ENCODE data around the gene SKAP2. TPM values are rescaled to one million over a fixed set of nuclear protein-coding genes. Genes with fewer than 3 reads are reported as not detected.

Gene SKAP2
- total and polyA plus RNA-seq, 8 donors, result 2.9 to 16.3 (median 4.6) TPM

DNA sequence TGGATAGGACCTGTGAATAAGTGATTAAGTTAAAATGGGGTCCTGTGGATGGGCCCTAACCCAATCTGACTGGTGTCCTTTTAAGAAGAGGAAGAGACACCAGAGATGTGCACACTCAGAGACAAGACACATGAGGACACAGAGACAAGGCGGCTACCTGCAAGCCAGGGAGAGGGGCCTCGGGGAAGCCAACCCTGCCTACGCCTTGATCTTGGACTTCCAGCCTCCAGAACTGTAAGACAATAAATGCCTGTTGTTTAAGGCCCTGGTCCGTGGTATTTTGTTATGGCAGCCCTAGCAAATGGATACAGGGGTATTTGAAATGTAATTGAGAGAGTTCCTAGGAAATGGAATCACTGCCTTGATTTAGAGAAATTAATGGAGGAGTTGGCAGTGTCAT lies 225.3 kb downstream of the SKAP2 start:
- Histone ChIP-seq H3K9me3 (no peaks in the 10 kb centered on the region), H3K4me3 (no peak overlapping the region), H3K27me3 (no peaks in the 10 kb centered on the region), H3K4me1 (no peaks in the 10 kb centered on the region), H3K36me3 (no peaks in the 10 kb centered on the region), H3K27ac (no peak overlapping the region)
- TF ChIP-seq, protein P1, sequence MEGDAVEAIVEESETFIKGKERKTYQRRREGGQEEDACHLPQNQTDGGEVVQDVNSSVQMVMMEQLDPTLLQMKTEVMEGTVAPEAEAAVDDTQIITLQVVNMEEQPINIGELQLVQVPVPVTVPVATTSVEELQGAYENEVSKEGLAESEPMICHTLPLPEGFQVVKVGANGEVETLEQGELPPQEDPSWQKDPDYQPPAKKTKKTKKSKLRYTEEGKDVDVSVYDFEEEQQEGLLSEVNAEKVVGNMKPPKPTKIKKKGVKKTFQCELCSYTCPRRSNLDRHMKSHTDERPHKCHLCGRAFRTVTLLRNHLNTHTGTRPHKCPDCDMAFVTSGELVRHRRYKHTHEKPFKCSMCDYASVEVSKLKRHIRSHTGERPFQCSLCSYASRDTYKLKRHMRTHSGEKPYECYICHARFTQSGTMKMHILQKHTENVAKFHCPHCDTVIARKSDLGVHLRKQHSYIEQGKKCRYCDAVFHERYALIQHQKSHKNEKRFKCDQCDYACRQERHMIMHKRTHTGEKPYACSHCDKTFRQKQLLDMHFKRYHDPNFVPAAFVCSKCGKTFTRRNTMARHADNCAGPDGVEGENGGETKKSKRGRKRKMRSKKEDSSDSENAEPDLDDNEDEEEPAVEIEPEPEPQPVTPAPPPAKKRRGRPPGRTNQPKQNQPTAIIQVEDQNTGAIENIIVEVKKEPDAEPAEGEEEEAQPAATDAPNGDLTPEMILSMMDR (IDR thresholded peaks at IDR 0.05), result no peak
- intact Hi-C loops (cut with DNase I), result no loop called here
- DNase-seq (no peak), FAIRE-seq (no peak), ATAC-seq (no peak)
- 89 to 91% methylated on average over 4 of the region's 4 CpGs for WGBS, 2 donors

DNA sequence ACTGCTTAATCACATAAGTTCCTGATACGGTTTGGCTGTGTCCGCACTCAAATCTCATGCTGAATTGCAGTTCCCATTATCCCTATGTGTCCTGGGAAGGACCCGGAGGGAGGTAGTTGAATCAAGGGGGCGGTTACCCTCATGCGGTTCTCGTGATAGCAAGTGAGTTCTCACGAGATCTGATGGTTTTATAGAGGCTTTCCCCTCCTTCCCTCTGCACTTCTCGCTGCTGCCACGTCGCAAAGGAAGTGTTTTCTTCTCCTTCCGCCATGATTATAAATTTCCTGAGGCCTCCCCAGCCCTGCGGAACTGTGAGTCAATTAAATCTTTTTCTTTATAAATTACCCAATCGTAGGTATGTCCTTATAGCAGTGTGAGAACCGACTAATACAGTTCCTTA lies 226.2 kb downstream of the SKAP2 start:
- no peak for ATAC-seq

DNA sequence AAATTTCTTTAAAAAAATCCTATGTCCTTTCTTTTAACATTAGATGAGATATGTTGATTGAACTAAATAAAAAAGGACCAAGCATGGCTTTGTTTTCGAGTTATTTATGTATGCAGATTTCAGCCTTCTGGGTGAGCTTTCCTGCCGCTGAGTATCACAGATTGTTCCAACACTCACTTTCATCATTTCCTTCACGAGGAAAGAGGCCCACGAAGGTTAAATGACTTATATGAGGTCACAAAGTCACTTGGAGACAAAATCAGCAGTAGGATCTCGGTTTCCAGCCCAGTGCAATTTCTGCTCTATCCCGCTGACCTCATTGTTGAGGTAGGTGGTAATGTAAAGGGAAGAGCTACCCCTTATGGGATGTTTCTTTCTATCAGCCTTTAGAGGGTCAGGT lies 226.8 kb downstream of the SKAP2 start:
- Histone ChIP-seq H3K27ac (no peak overlapping the region), H3K27me3 (no peaks in the 10 kb centered on the region), H3K9me3 (no peaks in the 10 kb centered on the region), H3K4me1 (no peaks in the 10 kb centered on the region), H3K4me3 (no peak overlapping the region), H3K36me3 (no peaks in the 10 kb centered on the region)
- TF ChIP-seq, protein P1 (IDR thresholded peaks at IDR 0.05), result no peak
- 67 to 81% methylated on average over 6 of the region's 6 CpGs for WGBS, 2 donors
- intact Hi-C loops (cut with DNase I), result no loop called here
- ATAC-seq (no peak), FAIRE-seq (no peak), DNase-seq (no peak)

More for the DNA sequence above, 226.2 kb downstream of the SKAP2 start:
- H3K27me3 ChIP-seq, result no peaks in the 10 kb centered on the region
- H3K4me3 ChIP-seq, result no peak overlapping the region
- intact Hi-C loops (cut with DNase I), result no loop called here
- H3K36me3 ChIP-seq, result no peaks in the 10 kb centered on the region
- DNase-seq, result no peak
- no peak overlapping the region for H3K27ac ChIP-seq
- WGBS, 2 donors, result 78 to 86% methylated on average over 14 of the region's 14 CpGs
- no peaks in the 10 kb centered on the region for H3K4me1 ChIP-seq
- H3K9me3 ChIP-seq, result no peaks in the 10 kb centered on the region
- TF ChIP-seq, protein P1 (IDR thresholded peaks at IDR 0.05), result no peak
- no peak for FAIRE-seq

DNA sequence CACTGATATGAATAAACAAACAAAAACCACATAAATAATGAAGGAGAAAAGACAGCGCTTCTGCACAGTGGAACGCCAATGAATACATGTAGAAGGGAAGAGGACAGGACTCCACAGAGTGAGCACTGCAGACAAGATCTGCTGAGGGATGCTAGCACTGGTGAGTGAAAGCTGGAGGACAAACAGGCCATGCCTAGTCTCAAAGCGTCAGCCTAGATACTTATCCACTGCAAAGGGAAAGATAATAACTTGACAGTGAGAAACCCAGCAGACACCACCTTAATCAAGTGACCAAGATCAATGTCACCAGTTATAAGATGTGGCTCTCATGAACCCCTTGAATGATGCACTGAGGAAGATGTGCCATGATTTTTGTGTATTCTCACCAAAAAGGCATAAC lies 227.6 kb downstream of the SKAP2 start:
- intact Hi-C loops (cut with DNase I), result no loop called here
- no peaks in the 10 kb centered on the region for H3K27me3 ChIP-seq
- H3K4me3 ChIP-seq, result no peak overlapping the region
- no peak overlapping the region for H3K27ac ChIP-seq
- WGBS, 2 donors, result 72 to 86% methylated on average over 3 of the region's 3 CpGs
- H3K36me3 ChIP-seq, result no peaks in the 10 kb centered on the region
- H3K4me1 ChIP-seq, result no peaks in the 10 kb centered on the region
- TF ChIP-seq, protein P1 (IDR thresholded peaks at IDR 0.05), result no peak
- H3K9me3 ChIP-seq, result no peaks in the 10 kb centered on the region
- FAIRE-seq (no peak), DNase-seq (no peak), ATAC-seq (no peak)

DNA sequence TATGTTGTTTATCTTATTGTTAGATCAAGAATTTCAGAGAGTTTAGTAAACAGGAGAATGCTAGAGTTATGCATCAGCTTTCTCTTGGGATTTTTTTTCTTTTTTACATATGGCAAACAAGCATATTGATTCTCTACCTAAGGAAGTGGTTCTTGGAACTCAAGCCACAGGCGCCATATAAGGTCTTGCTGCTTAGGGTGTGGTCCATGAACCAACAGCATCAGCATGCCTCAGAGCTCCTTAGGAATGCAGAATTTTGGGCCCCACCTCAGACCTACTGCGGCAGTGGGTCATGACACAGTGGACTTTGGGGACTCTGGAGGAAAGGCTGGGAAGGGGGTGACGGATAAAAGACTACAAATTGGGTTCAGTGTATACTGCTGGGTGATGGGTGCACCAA lies 230.8 kb downstream of the SKAP2 start:
- ATAC-seq, result no peak
- WGBS, 2 donors, result 94 to 96% methylated on average over 3 of the region's 3 CpGs
- H3K27me3 ChIP-seq, result no peaks in the 10 kb centered on the region
- H3K4me3 ChIP-seq, result no peak overlapping the region
- FAIRE-seq, result no peak
- no peak overlapping the region for H3K27ac ChIP-seq
- intact Hi-C loops (cut with DNase I), result no loop called here
- no peak for DNase-seq
- H3K9me3 ChIP-seq, result no peaks in the 10 kb centered on the region
- H3K4me1 ChIP-seq, result no peaks in the 10 kb centered on the region
- no peaks in the 10 kb centered on the region for H3K36me3 ChIP-seq
- TF ChIP-seq, protein P1 (IDR thresholded peaks at IDR 0.05), result no peak

Measured in pancreas (tissue), 10 donors.